ENCODE measurements around the gene PLEK2. TPM values are rescaled to one million over a fixed set of nuclear protein-coding genes. Genes with fewer than 3 reads are reported as not detected.

The PLEK2 gene
- polyA plus RNA-seq, 4 donors: 33.9 to 88.3 (median 67.1) TPM

- Histone ChIP-seq H3K4me1 (ENCODE audit: control insufficient read depth in 3 of 3, insufficient read depth in 2 of 3, low read depth in 1 of 3, low read length in 2 of 3) (no peaks in the 10 kb centered on the region), H3K4me3 (ENCODE audit: low read depth in 1 of 3, low read length in 3 of 3) (no peak overlapping the region), H3K27ac (ENCODE audit: low read depth in 1 of 3, low read length in 2 of 3) (no peak overlapping the region), H3K36me3 (ENCODE audit: control insufficient read depth in 3 of 3, insufficient read depth in 2 of 3, low read depth in 1 of 3, low read length in 3 of 3) (peaks cover 5 to 63% (median 16%) of the 10 kb centered on the region in 3 donors), H3K9me3 (ENCODE audit: control insufficient read depth in 2 of 2, insufficient read depth in 1 of 2, low read depth in 1 of 2, low read length in 1 of 2) (no peaks in the 10 kb centered on the region), H3K27me3 (ENCODE audit: control insufficient read depth in 3 of 3, insufficient read depth in 3 of 3, low read length in 3 of 3) (no peaks in the 10 kb centered on the region)
- DNase-seq: no peak
- FAIRE-seq: no peak
- 60 to 70% (median 67%) methylated on average over 6 of the region's 6 CpGs for WGBS, 3 donors
Measured at GRCh38 chr14:67391268-67391667, 20.7 kb downstream of the PLEK2 start.

GRCh38 chr14:67389811-67390534 is 22.0 kb downstream of the PLEK2 start:
- no peak for FAIRE-seq
- 73 to 79% (median 77%) methylated on average over 1 of the region's 1 CpG for WGBS, 3 donors
- DNase-seq: no peak
- Histone ChIP-seq H3K9me3 (ENCODE audit: control insufficient read depth in 2 of 2, insufficient read depth in 1 of 2, low read depth in 1 of 2, low read length in 1 of 2) (no peaks in the 10 kb centered on the region), H3K36me3 (ENCODE audit: control insufficient read depth in 3 of 3, insufficient read depth in 2 of 3, low read depth in 1 of 3, low read length in 3 of 3) (peaks cover 6 to 58% (median 16%) of the 10 kb centered on the region in 3 donors), H3K27ac (ENCODE audit: low read depth in 1 of 3, low read length in 2 of 3) (no peak overlapping the region), H3K4me1 (ENCODE audit: control insufficient read depth in 3 of 3, insufficient read depth in 2 of 3, low read depth in 1 of 3, low read length in 2 of 3) (no peaks in the 10 kb centered on the region), H3K4me3 (ENCODE audit: low read depth in 1 of 3, low read length in 3 of 3) (no peak overlapping the region), H3K27me3 (ENCODE audit: control insufficient read depth in 3 of 3, insufficient read depth in 3 of 3, low read length in 3 of 3) (no peaks in the 10 kb centered on the region)

- Histone ChIP-seq H3K4me3 (ENCODE audit: low read depth in 1 of 3, low read length in 3 of 3) (no peak overlapping the region), H3K4me1 (ENCODE audit: control insufficient read depth in 3 of 3, insufficient read depth in 2 of 3, low read depth in 1 of 3, low read length in 2 of 3) (no peaks in the 10 kb centered on the region), H3K9me3 (ENCODE audit: control insufficient read depth in 2 of 2, insufficient read depth in 1 of 2, low read depth in 1 of 2, low read length in 1 of 2) (no peaks in the 10 kb centered on the region), H3K36me3 (ENCODE audit: control insufficient read depth in 3 of 3, insufficient read depth in 2 of 3, low read depth in 1 of 3, low read length in 3 of 3) (peaks cover 5 to 53% (median 11%) of the 10 kb centered on the region in 3 donors), H3K27me3 (ENCODE audit: control insufficient read depth in 3 of 3, insufficient read depth in 3 of 3, low read length in 3 of 3) (no peaks in the 10 kb centered on the region), H3K27ac (ENCODE audit: low read depth in 1 of 3, low read length in 2 of 3) (no peak overlapping the region)
- 88 to 92% (median 91%) methylated on average over 3 of the region's 3 CpGs for WGBS, 3 donors
- DNase-seq: no peak
- FAIRE-seq: no peak
Measured at GRCh38 chr14:67389275-67389674, 22.7 kb downstream of the PLEK2 start.

DNA sequence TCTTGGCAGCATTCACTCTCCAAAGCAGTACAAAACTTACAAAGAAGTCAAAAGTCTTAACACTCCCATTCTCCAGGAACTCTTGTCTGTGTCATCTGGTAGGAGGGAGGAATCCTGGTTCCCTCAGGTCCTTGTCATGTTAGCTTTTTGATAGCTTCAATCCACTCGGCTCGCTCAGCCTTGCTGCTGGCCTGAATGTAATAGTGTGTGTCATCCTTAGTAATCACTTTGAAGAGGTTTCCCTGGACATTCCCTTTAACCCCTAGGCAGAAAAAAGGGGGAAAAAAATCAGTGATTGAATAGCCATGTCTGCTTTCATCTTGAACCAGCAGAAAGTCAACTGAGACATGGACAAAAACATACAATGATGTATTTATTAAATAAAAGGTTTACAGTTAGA is 24.8 kb downstream of the PLEK2 start:
- FAIRE-seq: no peak
- Histone ChIP-seq H3K36me3 (ENCODE audit: control insufficient read depth in 3 of 3, insufficient read depth in 2 of 3, low read depth in 1 of 3, low read length in 3 of 3) (peaks cover 12 to 43% (median 13%) of the 10 kb centered on the region in 3 donors), H3K4me3 (ENCODE audit: low read depth in 1 of 3, low read length in 3 of 3) (no peak overlapping the region), H3K9me3 (ENCODE audit: control insufficient read depth in 2 of 2, insufficient read depth in 1 of 2, low read depth in 1 of 2, low read length in 1 of 2) (no peaks in the 10 kb centered on the region), H3K4me1 (ENCODE audit: control insufficient read depth in 3 of 3, insufficient read depth in 2 of 3, low read depth in 1 of 3, low read length in 2 of 3) (no peaks in the 10 kb centered on the region), H3K27me3 (ENCODE audit: control insufficient read depth in 3 of 3, insufficient read depth in 3 of 3, low read length in 3 of 3) (no peaks in the 10 kb centered on the region), H3K27ac (ENCODE audit: low read depth in 1 of 3, low read length in 2 of 3) (no peak overlapping the region)
- DNase-seq: no peak
- 82 to 96% (median 95%) methylated on average over 2 of the region's 2 CpGs for WGBS, 3 donors

DNA sequence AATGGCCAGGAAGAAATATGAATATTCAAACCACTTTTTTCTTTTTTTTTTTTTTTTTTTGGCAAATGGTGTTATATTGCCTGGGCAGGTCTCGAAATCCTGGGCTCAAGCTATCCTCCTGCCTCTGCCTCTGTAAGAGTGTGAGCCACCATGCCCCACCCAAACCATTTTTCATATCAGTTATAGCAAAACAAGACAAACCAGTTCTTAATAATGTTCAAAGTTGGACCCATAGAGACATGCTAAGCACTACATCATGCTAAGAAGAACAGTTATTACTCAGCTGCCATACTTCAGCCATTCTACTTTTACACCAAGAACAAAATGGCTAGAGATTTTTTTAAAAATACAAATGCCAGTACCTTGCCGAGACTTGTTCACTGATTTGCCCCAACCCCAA is 26.3 kb downstream of the PLEK2 start:
- Histone ChIP-seq H3K27me3 (ENCODE audit: control insufficient read depth in 3 of 3, insufficient read depth in 3 of 3, low read length in 3 of 3) (no peaks in the 10 kb centered on the region), H3K36me3 (ENCODE audit: control insufficient read depth in 3 of 3, insufficient read depth in 2 of 3, low read depth in 1 of 3, low read length in 3 of 3) (peaks cover 10 to 30% (median 13%) of the 10 kb centered on the region in 3 donors), H3K9me3 (ENCODE audit: control insufficient read depth in 2 of 2, insufficient read depth in 1 of 2, low read depth in 1 of 2, low read length in 1 of 2) (no peaks in the 10 kb centered on the region), H3K4me3 (ENCODE audit: low read depth in 1 of 3, low read length in 3 of 3) (no peak overlapping the region), H3K4me1 (ENCODE audit: control insufficient read depth in 3 of 3, insufficient read depth in 2 of 3, low read depth in 1 of 3, low read length in 2 of 3) (no peaks in the 10 kb centered on the region), H3K27ac (ENCODE audit: low read depth in 1 of 3, low read length in 2 of 3) (no peak overlapping the region)
- DNase-seq (peak in 1 of 2 donors; percentile 15), FAIRE-seq (no peak)
- 75 to 88% (median 81%) methylated on average over 2 of the region's 2 CpGs for WGBS, 3 donors

GRCh38 chr14:67385120-67385519 is 26.8 kb downstream of the PLEK2 start:
- H3K9me3 ChIP-seq (ENCODE audit: control insufficient read depth in 2 of 2, insufficient read depth in 1 of 2, low read depth in 1 of 2, low read length in 1 of 2): no peaks in the 10 kb centered on the region
- no peaks in the 10 kb centered on the region for H3K27me3 ChIP-seq (ENCODE audit: control insufficient read depth in 3 of 3, insufficient read depth in 3 of 3, low read length in 3 of 3)
- no peak overlapping the region for H3K27ac ChIP-seq (ENCODE audit: low read depth in 1 of 3, low read length in 2 of 3)
- 48 to 70% (median 61%) methylated on average over 2 of the region's 2 CpGs for WGBS, 3 donors
- FAIRE-seq (no peak), DNase-seq (no peak)
- no peak overlapping the region for H3K4me3 ChIP-seq (ENCODE audit: low read depth in 1 of 3, low read length in 3 of 3)
- H3K36me3 ChIP-seq (ENCODE audit: control insufficient read depth in 3 of 3, insufficient read depth in 2 of 3, low read depth in 1 of 3, low read length in 3 of 3): peaks cover 10 to 25% (median 13%) of the 10 kb centered on the region in 3 donors
- H3K4me1 ChIP-seq (ENCODE audit: control insufficient read depth in 3 of 3, insufficient read depth in 2 of 3, low read depth in 1 of 3, low read length in 2 of 3): no peaks in the 10 kb centered on the region

GRCh38 chr14:67377916-67378315 is 34.0 kb downstream of the PLEK2 start:
- Histone ChIP-seq H3K36me3 (ENCODE audit: control insufficient read depth in 3 of 3, insufficient read depth in 2 of 3, low read depth in 1 of 3, low read length in 3 of 3) (peaks cover 13 to 18% (median 16%) of the 10 kb centered on the region in 3 donors), H3K9me3 (ENCODE audit: control insufficient read depth in 2 of 2, insufficient read depth in 1 of 2, low read depth in 1 of 2, low read length in 1 of 2) (no peaks in the 10 kb centered on the region), H3K27ac (ENCODE audit: low read depth in 1 of 3, low read length in 2 of 3) (no peak overlapping the region), H3K4me3 (ENCODE audit: low read depth in 1 of 3, low read length in 3 of 3) (no peak overlapping the region), H3K4me1 (ENCODE audit: control insufficient read depth in 3 of 3, insufficient read depth in 2 of 3, low read depth in 1 of 3, low read length in 2 of 3) (no peaks in the 10 kb centered on the region), H3K27me3 (ENCODE audit: control insufficient read depth in 3 of 3, insufficient read depth in 3 of 3, low read length in 3 of 3) (no peaks in the 10 kb centered on the region)
- FAIRE-seq (no peak), DNase-seq (no peak)

GRCh38 chr14:67373347-67373746 is 38.6 kb downstream of the PLEK2 start:
- Histone ChIP-seq H3K27ac (ENCODE audit: low read depth in 1 of 3, low read length in 2 of 3) (no peak overlapping the region), H3K4me3 (ENCODE audit: low read depth in 1 of 3, low read length in 3 of 3) (no peak overlapping the region), H3K4me1 (ENCODE audit: control insufficient read depth in 3 of 3, insufficient read depth in 2 of 3, low read depth in 1 of 3, low read length in 2 of 3) (no peaks in the 10 kb centered on the region), H3K27me3 (ENCODE audit: control insufficient read depth in 3 of 3, insufficient read depth in 3 of 3, low read length in 3 of 3) (no peaks in the 10 kb centered on the region), H3K9me3 (ENCODE audit: control insufficient read depth in 2 of 2, insufficient read depth in 1 of 2, low read depth in 1 of 2, low read length in 1 of 2) (no peaks in the 10 kb centered on the region), H3K36me3 (ENCODE audit: control insufficient read depth in 3 of 3, insufficient read depth in 2 of 3, low read depth in 1 of 3, low read length in 3 of 3) (peaks cover 11 to 24% (median 21%) of the 10 kb centered on the region in 3 donors)
- 70 to 80% (median 78%) methylated on average over 2 of the region's 2 CpGs for WGBS, 3 donors
- FAIRE-seq: no peak
- DNase-seq: no peak

DNA sequence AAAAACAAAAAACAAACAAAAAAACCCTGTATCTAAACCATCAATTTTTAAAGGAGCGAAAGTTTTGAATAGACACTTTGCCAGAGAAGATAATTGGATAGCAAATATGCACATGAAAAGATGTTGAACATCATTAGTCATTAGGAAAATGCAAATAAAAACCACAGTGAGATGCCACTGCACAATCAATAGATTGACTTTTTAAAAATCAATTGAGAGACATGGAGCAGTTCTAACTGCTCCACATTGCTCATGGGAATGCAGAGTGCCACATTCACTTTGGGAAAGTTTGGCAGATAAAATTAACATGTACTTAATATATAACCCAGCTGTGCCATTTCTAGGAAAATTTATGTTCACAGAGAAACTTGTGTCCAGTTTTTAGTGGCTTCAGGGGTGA is 39.1 kb downstream of the PLEK2 start:
- no peaks in the 10 kb centered on the region for H3K27me3 ChIP-seq (ENCODE audit: control insufficient read depth in 3 of 3, insufficient read depth in 3 of 3, low read length in 3 of 3)
- no peaks in the 10 kb centered on the region for H3K9me3 ChIP-seq (ENCODE audit: control insufficient read depth in 2 of 2, insufficient read depth in 1 of 2, low read depth in 1 of 2, low read length in 1 of 2)
- H3K36me3 ChIP-seq (ENCODE audit: control insufficient read depth in 3 of 3, insufficient read depth in 2 of 3, low read depth in 1 of 3, low read length in 3 of 3): peaks cover 13 to 28% (median 20%) of the 10 kb centered on the region in 3 donors
- H3K4me1 ChIP-seq (ENCODE audit: control insufficient read depth in 3 of 3, insufficient read depth in 2 of 3, low read depth in 1 of 3, low read length in 2 of 3): no peaks in the 10 kb centered on the region
- H3K27ac ChIP-seq (ENCODE audit: low read depth in 1 of 3, low read length in 2 of 3): no peak overlapping the region
- FAIRE-seq (no peak), DNase-seq (no peak)
- no peak overlapping the region for H3K4me3 ChIP-seq (ENCODE audit: low read depth in 1 of 3, low read length in 3 of 3)
- WGBS, 3 donors: 95 to 100% (median 96%) methylated on average over 1 of the region's 1 CpG

Measured in small intestine (tissue), 7 donors.